Kidney (tissue), 14 donors: Measurements from ENCODE around the gene MACROD2. TPM values are rescaled to one million over a fixed set of nuclear protein-coding genes. Genes with fewer than 3 reads are reported as not detected.

Experiments used
- DNase-seq, 5 donors: peaks; one replicate each; pipeline ENCODE4 v3.0.0-alpha.2; 2013 to 2020
- FAIRE-seq: peaks from 2 replicates; lab custom pipeline; 2012; peaks lifted over from hg19 to GRCh38; lab: Jason Lieb, UNC
- H3K27ac ChIP-seq, 2 donors: one replicate each; pipeline ENCODE4 v1.7.0; 2013; ENCODE audit warnings: low read depth in 2 of 2, low read length in 2 of 2, inconsistent platforms in 1 of 2
- H3K27me3 ChIP-seq: one replicate; pipeline ENCODE4 v1.7.1; 2013; ENCODE audit warnings: low read length, inconsistent platforms; ENCODE audit not compliant: control insufficient read depth, insufficient read depth
- H3K36me3 ChIP-seq, 3 donors: one replicate each; pipeline versions ENCODE4 v1.7.0 to v1.7.1; 2013; ENCODE audit warnings: low read length in 3 of 3, control low read depth in 1 of 3, inconsistent platforms in 1 of 3; ENCODE audit not compliant: insufficient read depth in 3 of 3, control insufficient read depth in 2 of 3
- H3K4me1 ChIP-seq, 3 donors: one replicate each; pipeline versions ENCODE4 v1.7.0 to v1.7.1; 2013; ENCODE audit warnings: low read length in 3 of 3, inconsistent platforms in 1 of 3, low read depth in 1 of 3; ENCODE audit not compliant: control insufficient read depth in 2 of 3, insufficient read depth in 2 of 3
- H3K4me3 ChIP-seq, 3 donors: one replicate each; pipeline versions ENCODE4 v1.7.0 to v1.8.1; 2013; ENCODE audit warnings: low read length in 3 of 3, control low read depth in 1 of 3, inconsistent platforms in 1 of 3
- H3K9ac ChIP-seq, 3 donors: one replicate each; pipeline versions ENCODE4 v1.7.0 to v1.7.1; 2013; ENCODE audit warnings: low read length in 3 of 3, control low read depth in 1 of 3, inconsistent platforms in 1 of 3
- H3K9me3 ChIP-seq, 3 donors: one replicate each; pipeline versions ENCODE4 v1.7.0 to v1.7.1; 2013; ENCODE audit warnings: low read length in 3 of 3, control low read depth in 1 of 3, inconsistent platforms in 1 of 3; ENCODE audit not compliant: control insufficient read depth in 2 of 3, insufficient read depth in 1 of 3
- CTCF ChIP-seq: IDR thresholded peaks from 3 replicates; pipeline ENCODE4 v1.5.1; 2012; ENCODE audit warnings: mild to moderate bottlenecking, moderate library complexity, borderline replicate concordance; ENCODE audit not compliant: insufficient read depth; ENCODE audit errors: extremely low read depth
- intact Hi-C: fragments of 100-400 bp; cut with DNase I; formaldehyde crosslinking; loops from one replicate; pipeline ENCODE4 v1.11.1; 2022
- polyA plus RNA-seq: library from polyadenylated mRNA; stranded (reverse); fragments of 350-450 nt; fragmentation: Illumina TruSeq; extraction: RNeasy Lipid Tissue Mini Kit (QIAGEN cat#74804); gene quantifications from one replicate; pipeline ENCODE4 v1.2.3, GENCODE V29; 2014; ENCODE audit warnings: low read depth, low replicate concordance; ENCODE audit not compliant: insufficient read depth
- total RNA-seq: library from RNA; stranded (reverse); fragmentation: NEBNext Ultra II Directional; extraction: Animal tissue kit (Norgen Biotek cat#: 25700); gene quantifications from one replicate; pipeline ENCODE4 v1.2.1, GENCODE V29; 2021
- donor health status: control.
- donor health status: control.
- donor health status: control.
- donor health status: control.
- donor health status: control.
- donor health status: DM: yes; HTN: yes; CAD: no.
- donor health status: Normal renal cell carcinoma (clear cell type).

MACROD2 gene
- total and polyA plus RNA-seq, 2 donors from 2014 or later: 3.0 to 10.0 TPM

- no peak for FAIRE-seq
Observed at GRCh38 chr20:15610787-15611186, 1615.5 kb downstream of the MACROD2 start.

DNA sequence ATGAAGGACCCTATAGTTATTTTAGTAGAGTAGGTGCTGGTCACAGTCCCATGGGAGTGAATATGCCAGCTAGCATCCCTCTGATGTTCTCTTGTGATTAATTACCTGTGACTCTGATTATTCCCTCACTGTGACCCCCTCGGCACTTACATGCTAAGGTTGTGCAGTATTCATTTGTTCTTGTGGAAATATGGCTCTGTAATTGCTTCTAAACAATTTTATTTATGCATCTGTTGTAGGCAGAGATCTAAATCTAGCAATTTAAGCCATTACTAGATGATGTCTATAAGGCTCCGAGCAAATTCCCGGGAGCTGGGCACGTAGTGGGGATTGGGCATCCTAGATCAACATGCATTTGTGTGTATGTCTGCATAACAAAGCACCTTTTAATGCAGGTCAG, 1616.2 kb downstream of the MACROD2 start:
- no peak for DNase-seq
- intact Hi-C loops: no loop called here
- no peak for TF ChIP-seq CTCF
- no peak overlapping the region for H3K9ac ChIP-seq
- FAIRE-seq: no peak
- H3K27ac ChIP-seq: no peak overlapping the region
- H3K27me3 ChIP-seq: no peaks in the 10 kb centered on the region
- no peaks in the 10 kb centered on the region for H3K9me3 ChIP-seq
- no peaks in the 10 kb centered on the region for H3K4me1 ChIP-seq
- no peaks in the 10 kb centered on the region for H3K36me3 ChIP-seq
- H3K4me3 ChIP-seq: no peak overlapping the region

More at GRCh38 chr20:15610787-15611186, 1615.5 kb downstream of the MACROD2 start:
- no peaks in the 10 kb centered on the region for H3K9me3 ChIP-seq
- DNase-seq: peak in 1 of 5 donors; percentile 18
- H3K36me3 ChIP-seq: no peaks in the 10 kb centered on the region
- no peak for TF ChIP-seq CTCF
- no peaks in the 10 kb centered on the region for H3K27me3 ChIP-seq
- H3K4me3 ChIP-seq: no peak overlapping the region
- no peak overlapping the region for H3K9ac ChIP-seq
- intact Hi-C loops: no loop called here
- no peaks in the 10 kb centered on the region for H3K4me1 ChIP-seq
- H3K27ac ChIP-seq: no peak overlapping the region

DNA sequence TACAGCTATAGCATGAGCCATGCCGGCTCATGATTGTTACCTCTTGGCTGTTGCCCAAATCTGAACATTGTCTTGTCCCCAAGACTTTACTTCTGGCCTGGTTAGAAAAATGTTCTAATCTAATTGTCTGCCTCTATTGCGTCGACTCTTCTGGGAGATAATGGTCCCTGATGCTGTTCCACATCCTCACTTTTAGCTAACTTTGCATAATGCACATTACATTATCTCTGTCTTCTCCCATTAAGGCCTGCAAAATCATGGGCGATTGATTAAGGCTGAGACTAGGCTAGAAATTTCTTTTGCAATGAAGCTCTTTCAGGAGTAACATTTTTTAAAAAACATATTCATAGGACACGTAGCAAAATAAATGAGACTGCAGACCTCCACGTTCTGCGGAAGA, 1616.9 kb downstream of the MACROD2 start:
- H3K27me3 ChIP-seq: no peaks in the 10 kb centered on the region
- H3K9ac ChIP-seq: no peak overlapping the region
- TF ChIP-seq CTCF: no peak
- DNase-seq: no peak
- no peak overlapping the region for H3K4me3 ChIP-seq
- H3K36me3 ChIP-seq: no peaks in the 10 kb centered on the region
- H3K4me1 ChIP-seq: no peaks in the 10 kb centered on the region
- H3K27ac ChIP-seq: no peak overlapping the region
- intact Hi-C loops: no loop called here
- no peaks in the 10 kb centered on the region for H3K9me3 ChIP-seq
- no peak for FAIRE-seq

DNA sequence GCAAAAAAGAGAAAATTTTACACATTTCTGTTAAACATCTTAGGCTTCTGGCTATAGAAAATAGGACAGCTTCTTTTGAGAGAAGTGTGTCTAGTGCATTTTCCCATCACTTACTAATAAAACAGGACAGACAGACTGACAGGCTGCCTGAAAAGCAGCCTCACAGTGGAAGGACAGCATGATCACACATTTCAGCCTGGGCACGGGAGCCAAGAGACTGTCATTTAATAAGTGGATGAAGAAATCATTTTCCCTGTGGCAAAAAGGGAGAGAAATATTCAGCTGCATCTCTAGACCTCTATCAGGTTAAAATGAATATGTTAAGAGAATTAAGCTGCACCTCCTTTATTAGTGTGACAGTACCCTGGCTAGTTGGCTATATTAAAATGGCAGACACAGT, 1617.5 kb downstream of the MACROD2 start:
- H3K27ac ChIP-seq: no peak overlapping the region
- no peak overlapping the region for H3K4me3 ChIP-seq
- FAIRE-seq (no peak), DNase-seq (no peak)
- H3K9me3 ChIP-seq: no peaks in the 10 kb centered on the region
- no peaks in the 10 kb centered on the region for H3K4me1 ChIP-seq
- intact Hi-C loops: no loop called here
- no peak overlapping the region for H3K9ac ChIP-seq
- H3K27me3 ChIP-seq: no peaks in the 10 kb centered on the region
- H3K36me3 ChIP-seq: no peaks in the 10 kb centered on the region
- no peak for TF ChIP-seq CTCF
